Testis (tissue), 3 donors: ENCODE data around the gene ZNF213. TPM values are rescaled to one million over a fixed set of nuclear protein-coding genes. Genes with fewer than 3 reads are reported as not detected.

Source experiments
- DNase-seq: peaks from one replicate; pipeline ENCODE4 v3.0.0-alpha.2; 2019
- H3K27ac ChIP-seq, 2 donors: fragments of 200-600 bp; sonication (generic); one replicate each; pipeline ENCODE4 v1.5.1; 2019
- H3K27me3 ChIP-seq: fragments of 200-600 bp; sonication (generic); one replicate; pipeline ENCODE4 v1.5.1; 2019
- H3K36me3 ChIP-seq: fragments of 200-600 bp; sonication (generic); one replicate; pipeline ENCODE4 v1.5.1; 2017; ENCODE audit warnings: low read depth; ENCODE audit errors: missing control alignments
- H3K4me1 ChIP-seq: fragments of 200-600 bp; sonication (generic); one replicate; pipeline ENCODE4 v1.5.1; 2019
- H3K4me3 ChIP-seq, 2 donors: fragments of 200-600 bp; sonication (generic); one replicate each; pipeline ENCODE4 v1.5.1; 2017 to 2019
- H3K9me3 ChIP-seq: fragments of 200-600 bp; sonication (generic); one replicate; pipeline ENCODE4 v1.5.1; 2017
- CTCF ChIP-seq, 3 experiments: fragments of 450-650 bp in 2 of 3; fragments of 200-600 bp in 1 of 3; sonication (generic) in 1 of 3; IDR thresholded peaks; one replicate each; pipeline ENCODE4 v1.5.1; 2016 to 2019; ENCODE audit warnings: antibody characterized with exemption in 3 of 3, mild to moderate bottlenecking in 2 of 3, moderate library complexity in 1 of 3
- POLR2A ChIP-seq: fragments of 450-650 bp; IDR thresholded peaks from one replicate; pipeline ENCODE4 v1.6.1; 2017; ENCODE audit warnings: antibody characterized with exemption, mild to moderate bottlenecking, moderate library complexity
- WGBS, 2 donors: methylation state at CpG; one replicate each; pipeline ENCODE4 v1.1.5; 2018; 5-methylcytosine and 5-hydroxymethylcytosine counted together
- intact Hi-C: fragments of 100-400 bp; cut with DNase I; formaldehyde crosslinking; loops from one replicate; pipeline ENCODE4 v1.15.1; 2023; ENCODE audit warnings: low total_unique reads
- polyA plus RNA-seq: library from polyadenylated mRNA; stranded (reverse); fragments of 350-450 nt; fragmentation: Illumina TruSeq; extraction: RNeasy Lipid Tissue Mini Kit (QIAGEN cat#74804); gene quantifications from one replicate; pipeline ENCODE4 v1.2.3, GENCODE V29; 2014; ENCODE audit warnings: low read depth, low replicate concordance; ENCODE audit not compliant: insufficient read depth
- total RNA-seq, 2 donors: library from RNA; depleted of rRNA; stranded (reverse); fragments of >200 nt; gene quantifications; one replicate each; pipeline ENCODE4 v1.2.3, GENCODE V29; 2016

The ZNF213 gene
- total and polyA plus RNA-seq, 3 donors from 2014 or later, result 43.1 to 57.3 (median 46.8) TPM

DNA sequence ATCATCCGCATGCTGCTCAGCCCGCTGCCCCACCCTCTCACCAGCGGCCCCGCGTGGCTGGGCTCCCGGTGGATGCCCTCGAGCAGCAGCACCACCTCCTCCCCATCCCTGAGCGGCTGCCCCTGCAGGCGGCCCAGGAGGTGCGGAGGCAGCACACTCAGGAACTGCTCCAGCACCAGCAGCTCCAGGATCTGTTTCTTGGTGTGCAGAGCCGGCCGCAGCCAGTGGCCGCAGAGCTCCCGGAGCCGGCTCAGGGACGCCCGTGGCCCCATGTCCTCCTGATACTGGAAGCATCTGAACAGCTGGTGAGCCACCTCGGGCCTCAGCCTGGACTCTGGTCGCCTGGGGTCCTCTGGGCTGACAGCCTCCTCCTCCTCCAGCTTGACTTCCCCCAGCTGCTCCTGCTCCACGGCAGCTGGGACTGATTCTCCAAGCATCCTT is 42.3 kb upstream of the ZNF213 start:
- Histone ChIP-seq H3K36me3 (no peaks in the 10 kb centered on the region), H3K4me3 (no peak overlapping the region), H3K4me1 (peaks cover 9% of the 10 kb centered on the region), H3K9me3 (no peaks in the 10 kb centered on the region), H3K27me3 (no peaks in the 10 kb centered on the region), H3K27ac (no peak overlapping the region)
- intact Hi-C loops, result no loop called here
- 56 to 93% methylated on average over 3 to 20 of the region's 20 CpGs for WGBS, 2 donors
- no peak for DNase-seq
- no peak for TF ChIP-seq CTCF (IDR thresholded peaks at IDR 0.05)
- no peak for TF ChIP-seq POLR2A

DNA sequence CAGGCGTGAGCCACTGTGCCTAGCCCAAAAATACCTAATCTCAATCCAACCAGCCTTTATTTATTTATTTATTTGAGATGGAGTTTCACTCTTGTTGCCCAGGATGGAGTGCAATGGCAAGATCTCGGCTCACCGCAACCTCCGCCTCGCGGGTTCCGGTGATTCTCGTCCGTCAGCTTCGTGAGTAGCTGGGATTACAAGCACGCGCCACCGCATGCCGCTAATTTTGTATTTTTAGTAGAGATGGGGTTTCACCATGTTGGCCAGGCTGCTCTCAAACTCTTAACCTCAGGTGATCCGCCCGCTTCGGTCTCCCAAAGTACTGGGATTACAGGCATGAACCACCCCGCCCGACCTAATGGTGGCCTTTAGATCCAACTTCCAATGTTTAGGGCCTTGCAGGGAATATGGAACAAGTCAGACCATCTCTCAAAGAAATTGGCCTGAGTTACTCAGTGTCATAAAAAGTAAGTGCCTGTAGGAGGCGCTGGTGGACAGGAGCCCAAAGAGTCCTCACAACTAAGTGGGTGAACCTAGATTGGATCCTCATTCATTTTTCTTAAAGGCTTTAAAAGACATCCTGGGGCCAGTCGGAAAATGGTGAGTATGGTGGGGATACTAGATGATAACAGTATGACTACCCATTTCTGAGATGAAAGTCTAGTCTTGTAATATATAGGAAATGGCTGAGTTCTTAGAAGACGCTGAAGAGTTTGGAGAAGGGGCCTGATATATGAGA is 40.4 kb upstream of the ZNF213 start:
- 91 to 93% methylated on average over 22 of the region's 22 CpGs for WGBS, 2 donors
- Histone ChIP-seq H3K27me3 (no peaks in the 10 kb centered on the region), H3K27ac (no peak overlapping the region), H3K36me3 (no peaks in the 10 kb centered on the region), H3K4me3 (no peak overlapping the region), H3K4me1 (no peaks in the 10 kb centered on the region), H3K9me3 (no peaks in the 10 kb centered on the region)
- peak; percentile 50 for DNase-seq
- intact Hi-C loops, result no loop called here
- TF ChIP-seq CTCF (IDR thresholded peaks at IDR 0.05) (peak in 2 of 3 experiments; percentile 39 to 49), POLR2A (no peak)

- H3K27me3 ChIP-seq, result no peaks in the 10 kb centered on the region
- intact Hi-C loops, result no loop called here
- H3K4me3 ChIP-seq, result no peak overlapping the region
- H3K9me3 ChIP-seq, result no peaks in the 10 kb centered on the region
- no peak overlapping the region for H3K27ac ChIP-seq
- no peak for DNase-seq
- 46 to 65% methylated on average over 4 of the region's 4 CpGs for WGBS, 2 donors
- TF ChIP-seq POLR2A (no peak), CTCF (IDR thresholded peaks at IDR 0.05) (no peak)
- H3K4me1 ChIP-seq, result peaks cover 5% of the 10 kb centered on the region
- no peaks in the 10 kb centered on the region for H3K36me3 ChIP-seq
Observed at GRCh38 chr16:3095869-3096268, 39.0 kb upstream of the ZNF213 start.

GRCh38 chr16:3096362-3096761 is 38.5 kb upstream of the ZNF213 start:
- H3K9me3 ChIP-seq, result no peaks in the 10 kb centered on the region
- TF ChIP-seq CTCF (IDR thresholded peaks at IDR 0.05) (no peak), POLR2A (no peak)
- peaks cover 5% of the 10 kb centered on the region for H3K4me1 ChIP-seq
- no peak overlapping the region for H3K27ac ChIP-seq
- no peak overlapping the region for H3K4me3 ChIP-seq
- intact Hi-C loops, result no loop called here
- no peaks in the 10 kb centered on the region for H3K36me3 ChIP-seq
- no peak for DNase-seq
- 83 to 94% methylated on average over 6 of the region's 6 CpGs for WGBS, 2 donors
- H3K27me3 ChIP-seq, result no peaks in the 10 kb centered on the region

DNA sequence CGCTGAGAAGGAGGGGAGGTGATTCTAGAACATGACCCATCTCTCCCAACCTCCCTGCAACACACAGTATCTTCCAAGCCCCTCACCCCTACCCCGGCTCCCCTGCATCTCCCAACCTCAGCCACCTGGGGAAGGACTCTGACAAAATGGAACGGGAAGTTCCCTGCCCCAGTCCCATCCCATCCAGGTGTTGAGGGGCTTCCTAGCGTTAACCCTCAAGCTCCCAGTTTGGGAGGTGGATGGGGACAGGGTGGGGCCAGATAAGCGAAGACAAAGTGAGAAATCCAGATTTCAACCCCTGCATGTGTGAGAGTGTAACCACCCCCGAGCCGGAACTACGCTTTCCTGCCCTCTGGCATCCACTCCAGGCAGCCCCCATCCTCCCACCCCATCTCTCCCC is 37.6 kb upstream of the ZNF213 start:
- Histone ChIP-seq H3K36me3 (no peaks in the 10 kb centered on the region), H3K27me3 (no peaks in the 10 kb centered on the region), H3K4me3 (no peak overlapping the region), H3K9me3 (no peaks in the 10 kb centered on the region), H3K27ac (no peak overlapping the region), H3K4me1 (peaks cover 5% of the 10 kb centered on the region)
- TF ChIP-seq CTCF (IDR thresholded peaks at IDR 0.05), result no peak
- no peak for TF ChIP-seq POLR2A
- no peak for DNase-seq
- intact Hi-C loops, result no loop called here
- 70 to 78% methylated on average over 8 of the region's 8 CpGs for WGBS, 2 donors
